ENCODE measurements around the gene SPDEF. TPM values are rescaled to one million over a fixed set of nuclear protein-coding genes. Genes with fewer than 3 reads are reported as not detected.

Gene SPDEF
- polyA plus RNA-seq, 1 donor from 2014 or later = not detected

DNA sequence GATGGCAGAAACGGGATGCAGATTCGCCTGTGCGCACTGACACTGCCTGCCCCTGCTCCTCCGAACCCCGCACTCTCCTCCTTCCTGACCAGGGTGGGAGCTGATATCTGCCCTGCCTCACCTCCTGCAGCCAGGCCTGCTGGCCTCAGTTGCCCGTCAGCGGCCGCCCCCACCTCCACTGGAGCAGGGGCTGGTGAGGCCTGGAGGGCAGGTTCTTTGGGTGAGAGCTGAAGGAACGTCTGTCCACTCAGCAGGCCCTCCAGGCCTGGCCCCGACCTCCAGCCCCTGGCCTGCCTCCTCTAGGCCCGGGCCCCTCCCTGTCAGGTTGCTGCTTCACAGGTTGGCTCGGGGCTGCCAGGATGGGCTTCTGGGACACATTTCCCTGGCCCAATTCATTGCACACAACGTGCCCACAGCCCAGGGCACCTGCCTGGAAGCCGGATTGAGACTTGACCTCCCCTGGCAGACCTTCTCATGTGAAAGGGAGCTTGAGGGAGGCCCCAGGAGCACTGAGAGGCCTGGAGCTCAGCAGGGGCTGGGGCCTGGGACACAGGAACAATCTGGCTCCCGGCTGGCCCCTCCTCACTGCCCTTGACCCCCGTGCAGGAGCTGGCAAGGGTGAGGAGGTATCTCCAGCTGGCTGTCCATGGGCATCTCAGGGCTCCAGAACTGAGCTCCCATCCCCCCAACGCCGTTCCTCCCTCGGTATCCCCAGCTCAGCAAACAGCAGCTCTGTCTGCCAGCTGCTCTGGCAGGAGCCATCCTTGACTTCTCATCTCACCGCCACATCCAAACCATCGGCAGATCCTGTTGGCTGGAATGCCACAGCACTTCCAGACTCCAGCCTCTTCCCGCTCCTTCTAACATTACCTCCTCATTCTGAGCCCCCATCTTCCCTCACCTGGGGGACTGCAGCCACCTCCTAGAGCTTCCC is 39.5 kb downstream of the SPDEF start:
- no peaks in the 10 kb centered on the region for H3K9me3 Mint-ChIP-seq
- H3K27me3 Mint-ChIP-seq = peaks cover 1% of the 10 kb centered on the region
- H3K4me3 Mint-ChIP-seq = peak overlapping the region in 1 of 4 donors; percentile 72
- H3K27ac Mint-ChIP-seq = no peak overlapping the region
- H3K4me1 Mint-ChIP-seq = no peaks in the 10 kb centered on the region
- H3K36me3 Mint-ChIP-seq = no peaks in the 10 kb centered on the region

DNA sequence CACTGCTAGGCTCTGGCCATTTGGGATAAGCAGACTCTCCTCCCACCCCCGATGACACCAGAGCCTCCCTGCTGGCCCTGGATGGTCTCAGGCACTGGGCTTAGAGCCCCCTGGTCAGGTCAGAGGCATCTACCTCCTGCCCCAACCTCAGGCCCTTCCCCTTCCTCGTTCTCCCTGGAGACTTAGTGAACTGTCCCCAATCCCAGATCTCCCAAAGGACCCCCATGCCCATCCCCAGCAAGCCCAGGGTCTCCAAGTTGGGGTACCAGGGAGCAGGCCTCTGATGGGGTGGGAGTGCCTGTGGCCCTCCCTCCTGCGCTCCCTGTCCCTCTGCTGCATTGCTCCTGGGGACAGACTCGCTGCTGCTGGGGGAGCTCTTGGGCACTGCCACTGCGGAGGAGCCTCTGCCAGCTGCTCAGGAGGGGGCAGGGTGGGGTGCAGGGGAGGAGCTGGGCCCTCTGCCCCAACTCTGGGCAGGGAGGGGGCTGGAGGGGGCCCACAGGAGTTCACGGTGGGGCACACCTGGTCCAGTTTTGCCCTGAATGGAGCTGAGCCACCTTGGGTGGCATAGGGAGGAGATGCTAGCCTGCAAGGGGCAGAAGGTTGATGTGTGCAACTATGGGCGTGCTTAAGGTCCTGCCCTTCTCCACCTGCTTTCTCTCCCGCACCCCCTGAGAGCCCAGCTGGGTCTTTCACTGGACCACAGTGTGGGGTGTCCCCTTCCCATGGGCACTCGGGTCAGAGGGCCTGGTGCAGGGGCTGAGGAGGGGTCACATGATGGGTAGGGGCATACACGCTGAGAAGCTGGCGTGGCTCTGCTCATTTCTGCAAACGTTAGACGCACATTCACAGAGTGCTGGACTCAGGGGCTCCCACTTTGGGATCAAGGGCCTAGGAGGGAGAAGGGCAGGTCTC is 40.4 kb downstream of the SPDEF start:
- H3K27me3 Mint-ChIP-seq = peaks cover 3% of the 10 kb centered on the region
- H3K27ac Mint-ChIP-seq = no peak overlapping the region
- no peaks in the 10 kb centered on the region for H3K4me1 Mint-ChIP-seq
- H3K36me3 Mint-ChIP-seq = peaks cover 2% of the 10 kb centered on the region
- H3K9me3 Mint-ChIP-seq = no peaks in the 10 kb centered on the region
- H3K4me3 Mint-ChIP-seq = no peak overlapping the region

DNA sequence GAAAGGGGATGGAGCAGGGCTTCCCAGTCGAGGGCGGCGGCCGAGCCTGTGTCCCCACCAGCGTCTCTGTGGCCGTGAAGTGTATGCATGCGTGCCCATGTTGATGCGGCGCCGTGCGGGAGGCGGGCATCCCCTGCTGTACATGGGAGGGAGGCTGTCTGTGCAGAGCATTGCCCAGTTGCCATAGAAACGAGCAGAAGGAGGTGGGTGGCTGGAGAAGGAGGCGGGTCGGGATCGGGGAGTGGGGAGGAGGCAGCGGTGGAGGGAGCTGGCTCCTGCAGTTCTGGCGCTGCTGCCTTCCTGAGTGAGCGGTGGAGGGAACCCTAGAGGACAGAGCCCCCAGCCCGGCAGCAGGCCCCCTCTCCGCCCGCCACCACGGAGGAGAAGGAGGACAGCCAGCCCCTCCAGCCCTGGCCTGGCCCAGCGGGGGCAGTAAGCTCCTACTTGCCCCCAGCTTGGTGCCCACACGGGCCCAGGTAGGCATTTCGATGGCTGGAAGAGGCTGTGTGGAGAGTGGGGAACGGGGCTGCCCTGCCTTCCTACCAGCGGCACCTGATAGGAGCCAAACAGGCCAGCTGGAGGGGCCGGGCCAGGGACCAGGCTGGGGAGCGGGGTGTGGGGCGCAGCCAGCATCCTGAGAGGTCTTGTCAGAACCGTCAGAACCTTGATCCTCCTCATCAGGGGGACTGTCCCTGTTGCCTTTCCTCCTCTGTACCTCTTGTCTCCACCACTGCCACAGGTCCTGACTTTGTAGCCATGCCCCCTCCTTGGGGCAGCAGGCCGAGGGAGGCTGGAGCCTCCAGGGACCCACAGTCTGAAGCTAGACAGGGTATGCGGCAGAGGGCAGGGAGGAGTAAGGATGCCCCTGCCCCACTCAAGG is 41.3 kb downstream of the SPDEF start:
- H3K27me3 Mint-ChIP-seq = peaks cover 3% of the 10 kb centered on the region
- H3K27ac Mint-ChIP-seq = no peak overlapping the region
- no peak overlapping the region for H3K4me3 Mint-ChIP-seq
- peaks cover 0 to 7% (median 0%) of the 10 kb centered on the region in 3 donors for H3K9me3 Mint-ChIP-seq
- H3K36me3 Mint-ChIP-seq = peaks cover 7% of the 10 kb centered on the region
- peaks cover 0 to 1% (median 0%) of the 10 kb centered on the region in 3 donors for H3K4me1 Mint-ChIP-seq

DNA sequence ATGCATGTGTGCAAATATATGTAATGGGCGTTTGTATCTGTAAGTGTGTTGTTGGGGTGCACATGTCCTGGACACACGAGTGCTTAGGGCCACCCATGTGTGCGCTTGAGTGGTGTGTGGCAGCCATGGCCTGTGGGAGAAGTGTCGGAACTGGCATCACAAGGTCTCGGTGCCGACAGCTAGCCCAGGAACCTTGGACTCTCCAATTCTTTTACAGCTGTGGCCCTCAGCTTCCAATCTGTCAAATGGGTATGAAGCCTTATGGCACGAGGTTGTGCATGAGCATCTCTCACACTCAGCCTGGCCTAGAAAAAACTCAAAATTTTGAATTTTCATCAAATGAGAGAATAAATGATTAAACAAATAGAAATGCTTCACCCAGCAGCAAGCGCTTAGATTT is 42.0 kb downstream of the SPDEF start:
- Mint-ChIP-seq H3K27ac (no peak overlapping the region), H3K4me3 (no peak overlapping the region), H3K36me3 (peaks cover 8% of the 10 kb centered on the region), H3K27me3 (peaks cover 3% of the 10 kb centered on the region), H3K4me1 (peaks cover 0 to 1% (median 0%) of the 10 kb centered on the region in 3 donors), H3K9me3 (peaks cover 0 to 9% (median 0%) of the 10 kb centered on the region in 3 donors)

DNA sequence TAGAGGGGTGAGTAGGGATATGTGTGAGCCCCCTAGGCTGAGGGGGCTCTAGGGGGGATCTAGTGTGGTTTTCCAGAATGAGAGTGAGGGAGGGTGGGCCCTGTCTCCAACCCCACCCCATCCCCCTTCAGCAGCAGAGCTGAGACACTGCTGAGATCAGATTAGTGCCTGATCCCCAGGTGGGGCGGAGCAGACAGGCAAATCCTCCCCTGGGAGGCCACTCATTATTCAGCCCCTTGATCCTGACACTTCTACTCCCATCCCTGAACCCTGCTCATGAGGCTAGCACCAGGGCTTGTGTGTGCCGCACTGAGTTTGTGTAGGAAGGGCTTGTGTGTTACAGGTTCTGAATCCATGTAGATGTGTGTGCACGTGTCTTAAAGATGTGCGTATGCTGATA is 42.5 kb downstream of the SPDEF start:
- peaks cover 9% of the 10 kb centered on the region for H3K36me3 Mint-ChIP-seq
- H3K4me3 Mint-ChIP-seq = no peak overlapping the region
- H3K27me3 Mint-ChIP-seq = peaks cover 3% of the 10 kb centered on the region
- peaks cover 0 to 1% (median 0%) of the 10 kb centered on the region in 3 donors for H3K4me1 Mint-ChIP-seq
- H3K9me3 Mint-ChIP-seq = peaks cover 0 to 10% (median 0%) of the 10 kb centered on the region in 3 donors
- H3K27ac Mint-ChIP-seq = no peak overlapping the region

DNA sequence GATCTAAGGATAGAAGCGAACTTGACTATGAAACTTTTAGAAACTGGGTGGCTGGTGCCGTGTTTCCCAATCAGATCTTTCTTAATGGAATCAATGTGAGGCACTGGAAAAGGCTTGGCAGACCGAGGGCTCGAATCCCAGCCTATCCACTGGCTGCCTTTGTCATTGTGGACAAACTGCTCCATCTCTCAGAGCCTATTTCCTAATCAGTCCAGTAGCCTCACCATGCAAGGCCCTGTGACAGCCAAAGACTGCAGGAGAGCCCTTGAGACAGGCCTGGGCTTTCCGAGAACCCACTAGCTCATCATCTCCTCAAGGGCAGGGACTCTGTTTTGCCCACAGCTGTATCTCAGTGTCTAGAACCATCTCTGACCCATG is 43.4 kb downstream of the SPDEF start:
- Mint-ChIP-seq H3K9me3 (peaks cover 0 to 10% (median 0%) of the 10 kb centered on the region in 3 donors), H3K27ac (peak overlapping the region in 1 of 3 donors; percentile 14), H3K4me1 (peaks cover 0 to 1% (median 0%) of the 10 kb centered on the region in 3 donors), H3K4me3 (no peak overlapping the region), H3K36me3 (peaks cover 9% of the 10 kb centered on the region), H3K27me3 (peaks cover 3% of the 10 kb centered on the region)

DNA sequence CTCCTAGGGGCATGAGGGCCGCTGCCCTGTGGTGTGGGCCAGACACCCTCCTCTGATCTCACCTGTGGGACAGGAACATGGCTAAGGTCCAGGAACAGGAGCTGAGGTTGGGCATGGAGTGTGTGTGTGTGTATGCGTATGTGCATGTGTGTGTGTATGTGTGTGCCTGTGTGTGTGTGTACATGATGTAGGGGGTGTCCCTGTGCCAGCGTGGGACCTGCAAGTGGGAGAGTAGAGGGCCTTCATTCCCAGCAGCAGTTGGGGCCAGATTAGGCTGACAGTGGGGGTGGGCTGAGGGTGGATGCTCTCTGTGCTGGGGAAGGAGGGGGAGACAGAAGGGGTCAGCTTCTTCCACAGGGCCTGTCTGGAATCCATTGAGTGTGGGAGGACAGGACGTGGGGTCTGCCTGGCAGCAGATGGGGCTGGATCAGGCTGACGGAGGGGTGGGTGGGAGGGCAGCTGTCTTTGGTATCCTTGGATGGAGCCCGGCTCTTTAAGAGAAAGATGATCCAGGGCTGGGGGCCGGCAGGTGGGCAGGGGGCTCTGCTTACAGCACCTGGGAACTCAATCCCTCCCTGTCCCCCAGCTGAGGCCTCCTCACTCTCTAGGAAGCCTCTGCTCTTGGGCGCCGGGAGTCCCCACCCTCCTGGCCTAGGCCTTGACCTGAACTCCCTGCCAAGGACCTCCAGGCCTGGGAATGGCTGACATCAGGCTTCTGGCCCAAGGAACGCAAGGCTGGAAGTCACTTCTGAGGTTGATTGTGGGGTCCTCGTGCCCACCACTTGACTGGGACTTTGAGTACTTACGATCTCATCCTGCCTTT is 44.0 kb downstream of the SPDEF start:
- Mint-ChIP-seq H3K9me3 (peaks cover 0 to 10% (median 0%) of the 10 kb centered on the region in 3 donors), H3K27me3 (peaks cover 3% of the 10 kb centered on the region), H3K36me3 (peaks cover 9% of the 10 kb centered on the region), H3K4me3 (no peak overlapping the region), H3K4me1 (peaks cover 0 to 1% (median 0%) of the 10 kb centered on the region in 3 donors), H3K27ac (peak overlapping the region in 1 of 3 donors; percentile 71)

DNA sequence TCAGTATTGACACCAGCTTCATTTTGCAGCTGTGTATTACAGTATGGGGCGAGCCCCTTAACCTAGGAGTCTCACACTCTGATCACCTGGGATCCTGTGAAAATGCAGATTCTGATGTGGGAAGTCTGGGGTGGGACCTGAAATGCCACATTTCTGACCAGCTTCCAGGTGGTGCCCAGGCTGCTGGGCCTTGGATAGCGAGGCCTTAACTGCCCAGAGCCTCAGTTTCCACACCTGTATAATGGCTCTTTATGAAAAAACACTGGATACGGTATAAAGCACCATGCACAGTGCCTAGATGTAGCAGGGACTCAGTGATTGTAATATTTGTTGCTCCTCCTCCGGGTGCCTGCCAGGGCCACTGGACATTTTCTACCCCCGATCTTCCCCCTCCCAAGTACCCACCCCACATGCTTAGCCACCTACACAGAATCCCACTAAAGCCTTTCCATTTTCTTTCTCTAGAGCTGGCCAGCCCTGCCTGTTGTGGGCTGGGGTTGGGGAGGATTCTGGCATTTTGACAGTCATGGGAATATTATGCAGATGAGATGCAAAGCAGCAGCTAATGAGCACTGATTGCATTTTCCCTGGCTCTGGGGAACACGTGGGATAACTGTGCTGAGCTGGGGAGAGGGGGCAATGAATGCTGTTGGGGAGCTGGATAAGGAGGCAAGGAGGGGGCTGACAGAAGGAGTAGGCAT is 44.8 kb downstream of the SPDEF start:
- no peak overlapping the region for H3K4me3 Mint-ChIP-seq
- peak overlapping the region in 1 of 3 donors; percentile 71 for H3K27ac Mint-ChIP-seq
- peaks cover 0 to 10% (median 0%) of the 10 kb centered on the region in 3 donors for H3K9me3 Mint-ChIP-seq
- peaks cover 3% of the 10 kb centered on the region for H3K27me3 Mint-ChIP-seq
- H3K4me1 Mint-ChIP-seq = peaks cover 0 to 1% (median 0%) of the 10 kb centered on the region in 3 donors
- peaks cover 9% of the 10 kb centered on the region for H3K36me3 Mint-ChIP-seq

DNA sequence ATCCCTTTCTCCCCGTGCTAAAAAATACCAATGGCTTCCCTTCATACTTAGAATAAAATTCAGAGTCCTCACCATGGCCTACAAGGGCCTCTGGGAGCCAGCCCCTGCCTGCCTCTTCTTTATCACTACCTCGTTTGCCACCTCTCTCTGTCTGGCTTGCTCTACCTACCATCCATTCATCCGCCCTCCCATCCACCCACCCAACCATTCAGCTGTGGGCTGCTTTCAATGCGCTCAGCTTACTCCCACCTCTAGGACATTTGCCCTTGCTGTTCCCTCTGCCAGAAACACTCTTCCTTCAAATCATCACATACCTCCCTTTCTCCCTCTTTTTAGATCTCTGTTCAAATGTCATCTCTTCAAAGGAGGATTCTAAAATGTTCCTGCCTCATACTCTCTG is 45.8 kb downstream of the SPDEF start:
- H3K4me3 Mint-ChIP-seq = peak overlapping the region in 1 of 4 donors; percentile 12
- peaks cover 3% of the 10 kb centered on the region for H3K27me3 Mint-ChIP-seq
- peaks cover 0 to 10% (median 0%) of the 10 kb centered on the region in 3 donors for H3K9me3 Mint-ChIP-seq
- H3K4me1 Mint-ChIP-seq = peaks cover 0 to 1% (median 0%) of the 10 kb centered on the region in 3 donors
- no peak overlapping the region for H3K27ac Mint-ChIP-seq
- H3K36me3 Mint-ChIP-seq = peaks cover 9% of the 10 kb centered on the region

DNA sequence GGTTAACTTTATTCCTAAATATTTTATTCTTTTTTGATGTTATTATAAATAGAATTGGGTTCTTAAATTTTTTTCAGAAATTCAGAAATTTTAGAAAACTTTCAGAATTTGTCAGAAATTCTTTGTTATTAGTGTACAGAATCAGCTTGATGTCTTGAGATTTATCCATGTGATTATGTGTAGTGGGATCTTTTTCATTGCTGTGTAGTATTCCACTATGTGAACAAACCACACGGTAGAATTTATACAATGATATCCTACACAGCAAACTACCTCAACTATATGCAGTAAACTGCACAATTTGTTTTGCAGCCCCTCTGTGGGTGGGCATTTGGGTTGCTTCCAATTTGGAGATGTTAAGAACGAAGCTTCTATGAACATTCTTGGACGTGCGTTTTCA is 46.3 kb downstream of the SPDEF start:
- Mint-ChIP-seq H3K36me3 (peaks cover 9% of the 10 kb centered on the region), H3K4me1 (peaks cover 0 to 3% (median 0%) of the 10 kb centered on the region in 3 donors), H3K27me3 (peaks cover 3% of the 10 kb centered on the region), H3K27ac (no peak overlapping the region), H3K9me3 (peaks cover 0 to 10% (median 0%) of the 10 kb centered on the region in 3 donors), H3K4me3 (no peak overlapping the region)

DNA sequence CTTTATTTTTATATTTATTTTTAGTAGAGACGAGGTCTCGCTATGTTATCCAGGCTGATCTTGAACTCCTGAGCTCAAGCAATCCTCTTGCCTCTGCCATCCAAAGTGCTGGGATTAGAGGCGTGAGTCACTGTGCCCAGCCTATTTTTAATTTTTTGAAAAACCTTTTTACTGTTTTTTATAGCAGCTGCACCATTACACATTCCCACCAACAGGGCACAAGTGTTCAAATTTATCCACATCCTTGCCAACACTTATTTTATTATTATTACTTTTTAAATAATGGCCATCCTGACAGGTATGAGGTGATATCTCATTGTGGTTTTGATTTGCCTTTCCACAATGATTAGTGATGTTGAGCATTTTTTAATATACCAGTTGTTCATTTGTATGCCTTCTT is 47.7 kb downstream of the SPDEF start:
- H3K4me3 Mint-ChIP-seq = no peak overlapping the region
- peaks cover 0 to 3% (median 0%) of the 10 kb centered on the region in 3 donors for H3K4me1 Mint-ChIP-seq
- peaks cover 0 to 10% (median 0%) of the 10 kb centered on the region in 3 donors for H3K9me3 Mint-ChIP-seq
- H3K27ac Mint-ChIP-seq = no peak overlapping the region
- peaks cover 9% of the 10 kb centered on the region for H3K36me3 Mint-ChIP-seq
- peaks cover 2% of the 10 kb centered on the region for H3K27me3 Mint-ChIP-seq

DNA sequence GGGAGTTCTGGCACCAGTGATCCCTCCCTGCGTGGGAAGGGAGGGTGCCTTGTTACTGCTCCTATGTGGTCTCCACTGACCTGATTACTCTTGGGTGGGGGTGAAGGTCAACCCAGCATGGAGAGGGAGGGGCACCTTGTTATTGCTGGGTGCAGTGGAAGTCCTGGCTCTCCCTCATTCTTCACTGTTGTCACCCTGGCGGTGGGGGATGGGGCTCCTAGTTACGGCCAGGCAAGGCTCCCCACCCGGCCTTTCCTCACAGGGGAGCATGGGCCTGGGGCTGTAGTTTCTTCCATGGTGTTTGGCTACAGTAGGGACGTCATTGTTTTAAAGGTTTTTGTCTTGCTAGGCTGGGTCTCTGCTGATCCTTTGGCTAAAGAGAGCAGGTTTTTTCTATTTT is 49.4 kb downstream of the SPDEF start:
- Mint-ChIP-seq H3K4me1 (peaks cover 0 to 3% (median 0%) of the 10 kb centered on the region in 3 donors), H3K36me3 (peaks cover 15% of the 10 kb centered on the region), H3K4me3 (no peak overlapping the region), H3K27me3 (peaks cover 2% of the 10 kb centered on the region), H3K27ac (no peak overlapping the region), H3K9me3 (peaks cover 0 to 13% (median 0%) of the 10 kb centered on the region in 3 donors)

DNA sequence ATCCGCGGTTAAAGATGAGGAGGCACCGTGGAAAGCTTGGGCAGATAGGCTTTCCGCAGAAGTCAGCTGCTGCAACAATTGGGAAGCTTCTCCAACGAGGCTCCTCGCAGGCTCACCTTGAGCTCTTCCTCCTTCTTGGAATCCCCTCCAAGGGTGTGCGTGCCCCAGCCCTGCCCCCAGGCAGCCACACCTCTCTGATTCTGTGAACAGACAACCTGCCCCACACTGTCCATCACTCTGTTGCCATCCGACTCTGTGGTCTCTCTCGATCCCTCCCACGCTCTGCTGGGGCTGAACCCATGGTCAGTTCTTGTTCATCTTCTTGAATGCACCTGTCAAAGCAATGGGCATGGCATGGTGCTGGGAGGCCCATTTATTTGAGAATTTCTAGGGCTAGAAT is 58.7 kb downstream of the SPDEF start:
- H3K36me3 Mint-ChIP-seq = peaks cover 5% of the 10 kb centered on the region
- peaks cover 9% of the 10 kb centered on the region for H3K27me3 Mint-ChIP-seq
- peaks cover 2 to 12% (median 10%) of the 10 kb centered on the region in 3 donors for H3K9me3 Mint-ChIP-seq
- no peak overlapping the region for H3K4me3 Mint-ChIP-seq
- H3K4me1 Mint-ChIP-seq = peaks cover 0 to 2% (median 0%) of the 10 kb centered on the region in 3 donors
- H3K27ac Mint-ChIP-seq = no peak overlapping the region

Measured in IgD-negative memory B cell (primary cell).